ENCODE measurements around the gene PP2D1.
"Not testable (repeated sequence)": the region's sequence is repeated elsewhere in the genome, so short reads cannot be mapped to it uniquely, and the experiment has no call there.

PP2D1 gene

GRCh38 chr3:19967208-19967607 is 44.9 kb downstream of the PP2D1 start:
- no peak for DNase-seq

DNA sequence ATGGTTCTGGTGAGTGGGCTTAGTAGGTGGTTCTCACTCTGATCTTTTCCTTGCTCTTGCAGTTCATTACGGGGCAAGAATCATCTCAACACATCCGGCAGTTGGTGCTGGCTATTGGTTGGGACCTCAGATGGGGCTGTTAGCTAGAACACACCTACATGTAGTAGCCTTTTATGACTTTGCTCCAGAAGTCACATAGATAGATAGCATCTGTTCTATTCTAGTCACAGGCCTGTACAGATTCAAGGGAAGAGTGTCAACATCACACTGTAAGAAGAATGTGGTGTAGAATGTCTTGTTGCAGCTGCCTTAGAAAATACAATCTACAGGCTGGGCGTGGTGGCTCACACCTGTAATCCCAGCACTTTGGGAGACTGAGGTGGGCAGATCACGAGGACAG is 50.1 kb downstream of the PP2D1 start:
- no peak for DNase-seq

DNA sequence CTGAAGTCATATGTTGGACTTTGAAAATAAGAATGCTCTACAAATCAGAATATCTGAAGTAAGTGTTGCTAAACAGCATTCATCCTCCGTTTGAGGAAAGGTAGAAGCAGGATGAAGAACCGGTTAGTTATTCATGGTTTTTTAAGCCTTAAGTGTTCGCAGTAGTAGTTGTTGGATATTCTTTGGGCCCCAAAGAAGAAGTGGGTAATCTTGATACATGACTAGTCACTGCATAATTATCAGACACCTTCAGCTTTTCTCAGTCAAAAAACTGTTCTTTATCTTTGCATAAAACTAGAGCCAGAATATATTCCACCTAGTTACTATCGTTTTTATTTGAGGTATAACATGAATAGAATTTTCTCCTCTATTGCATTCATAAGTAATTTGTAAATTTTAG is 51.4 kb downstream of the PP2D1 start:
- no peak for DNase-seq

- no peak for DNase-seq
These were observed 52.6 kb downstream of the PP2D1 start for GRCh38 chr3:19959505-19959904.

GRCh38 chr3:19957354-19957753 is 54.7 kb downstream of the PP2D1 start:
- not testable (repeated sequence) for DNase-seq

- no peak for DNase-seq
These were observed 57.4 kb downstream of the PP2D1 start for GRCh38 chr3:19954676-19955075.

DNA sequence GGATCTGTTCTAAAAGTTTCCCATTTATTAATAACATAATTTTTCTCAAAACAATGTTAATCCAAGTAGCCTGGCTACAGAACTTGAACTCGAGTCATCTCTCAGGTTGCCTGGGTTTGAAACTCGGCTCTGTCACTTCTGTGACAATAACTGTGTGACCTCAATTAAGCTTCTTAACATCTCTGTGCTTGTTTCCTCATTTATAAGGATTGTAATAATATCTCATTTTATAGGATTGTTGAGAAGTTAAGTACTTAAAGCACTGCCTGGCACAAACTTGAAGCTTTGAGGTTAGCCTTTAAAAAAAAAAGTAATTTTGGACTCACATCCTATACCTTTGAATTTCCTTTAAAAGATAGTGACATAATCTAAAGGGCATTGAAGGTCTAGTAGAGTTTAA is 61.7 kb downstream of the PP2D1 start:
- no peak for DNase-seq

- no peak for DNase-seq
These were observed 63.9 kb downstream of the PP2D1 start for GRCh38 chr3:19948226-19948591.

GRCh38 chr3:19947549-19948225 is 64.4 kb downstream of the PP2D1 start:
- DNase-seq, result peak; percentile 12

GRCh38 chr3:19946832-19947548 is 65.1 kb downstream of the PP2D1 start, which contains the start of gene RAB5A:
Gene RAB5A, plus strand, starts transcription at chr3:19947097. Its CDS starts 3,802 bp downstream, at chr3:19950899.
- peak; percentile 95 for DNase-seq

- no peak for DNase-seq
These were observed 65.9 kb downstream of the PP2D1 start for GRCh38 chr3:19945969-19946831.

DNA sequence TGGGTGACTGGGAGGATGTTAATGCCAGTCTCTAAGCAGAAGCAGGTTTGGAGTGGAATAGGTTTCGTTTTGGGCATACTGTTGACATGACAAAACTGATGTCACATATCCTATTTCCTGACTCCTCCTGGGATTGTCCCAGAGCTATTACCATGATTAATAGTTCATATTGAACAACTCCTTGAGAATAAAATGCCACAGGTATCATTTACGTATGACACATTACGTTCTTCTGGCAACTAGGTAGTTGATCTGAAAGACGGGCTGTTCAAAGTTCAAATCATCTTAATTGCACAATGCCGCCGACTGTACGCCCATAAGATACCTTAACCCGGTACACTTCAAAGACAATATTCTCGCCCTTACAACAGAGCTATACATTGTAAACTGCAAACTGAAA is 66.5 kb downstream of the PP2D1 start:
- no peak for DNase-seq

DNA sequence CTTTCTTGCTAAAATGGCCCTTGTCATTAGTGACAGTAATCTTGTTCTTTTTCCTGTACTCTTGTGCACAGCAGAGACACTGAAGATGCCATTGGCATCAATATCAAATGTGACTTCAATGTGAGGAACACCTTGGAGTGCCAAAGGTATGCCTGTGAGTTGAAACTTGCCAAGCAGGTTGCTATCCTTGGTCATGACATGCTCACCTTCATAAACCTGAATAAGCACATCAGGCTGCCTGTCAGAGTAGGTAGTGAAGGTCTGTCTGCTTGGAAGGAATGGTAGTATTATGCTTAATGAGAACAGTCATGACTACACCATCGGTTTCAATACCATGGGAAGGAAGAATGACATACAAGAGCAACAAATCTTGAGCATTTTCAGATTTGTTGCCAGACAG is 71.4 kb downstream of the PP2D1 start:
- DNase-seq, result no peak

- DNase-seq, result no peak
These were observed 73.8 kb downstream of the PP2D1 start for GRCh38 chr3:19938295-19938627.

- no peak for DNase-seq
These were observed 74.4 kb downstream of the PP2D1 start for GRCh38 chr3:19937459-19938294.

Measured in NCI-H1105 (cell line).